GM04504 (cell line): ENCODE results near the gene TNPO2.
"Not testable (repeated sequence)": the region's sequence is repeated elsewhere in the genome, so short reads cannot be mapped to it uniquely, and the experiment has no call there.

Experiments
- DNase-seq: peaks from one replicate; pipeline ENCODE4 v3.0.0-alpha.2; 2012; ENCODE audit warnings: low read depth

TNPO2 gene

DNA sequence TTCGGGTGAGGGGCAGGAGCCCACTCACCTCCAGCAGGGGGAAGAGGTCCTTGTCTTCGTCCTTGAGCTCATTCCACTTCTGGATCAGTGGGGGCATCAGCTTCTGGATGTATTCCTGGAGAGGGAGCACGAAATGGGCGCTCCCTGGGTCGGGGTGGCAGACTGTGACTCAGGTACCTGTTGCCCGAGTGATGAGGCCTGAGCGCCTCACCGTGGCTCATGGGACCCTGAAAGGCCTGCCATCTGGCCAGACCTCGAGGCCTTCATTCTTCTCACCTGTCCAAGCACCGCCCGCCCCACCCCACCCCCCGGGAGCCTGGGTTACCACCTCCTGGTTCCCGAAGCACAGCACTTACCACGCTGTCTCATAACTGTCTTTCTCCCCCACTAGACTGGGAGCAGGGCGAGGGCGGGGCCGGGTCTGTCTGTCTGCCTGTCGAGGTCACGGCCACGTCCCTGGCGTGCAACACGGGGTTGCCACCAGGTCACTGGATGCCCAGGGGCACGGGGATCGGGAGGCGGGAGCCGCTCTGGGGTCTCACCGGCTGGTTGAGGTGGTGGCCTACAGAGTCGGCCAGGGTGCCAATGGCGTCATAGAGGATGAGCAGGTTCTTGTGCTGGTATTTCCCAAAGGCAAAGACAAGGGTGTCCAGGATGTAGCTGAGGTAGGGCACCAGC, 17.9 kb downstream of the TNPO2 start:
- DNase-seq: no peak

DNA sequence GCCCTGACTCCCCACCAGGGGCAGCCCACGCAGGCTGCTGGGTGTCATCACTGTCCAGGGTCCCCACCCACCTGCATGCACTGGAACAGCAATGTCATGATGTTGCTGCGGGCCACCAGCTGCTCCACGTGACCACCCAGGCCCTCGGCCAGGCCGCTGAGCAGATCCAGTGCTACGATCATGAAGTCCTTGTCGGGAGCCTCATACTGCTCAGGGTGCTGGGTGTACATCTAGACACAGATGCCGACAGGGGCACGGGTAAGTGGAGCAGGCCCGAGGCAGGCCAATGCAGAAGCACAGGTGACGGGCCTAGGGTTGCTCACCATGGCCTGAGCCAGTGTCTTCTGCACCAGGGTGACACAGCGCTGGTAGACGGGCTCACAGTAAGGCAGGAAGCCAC, 18.6 kb downstream of the TNPO2 start:
- no peak for DNase-seq

DNA sequence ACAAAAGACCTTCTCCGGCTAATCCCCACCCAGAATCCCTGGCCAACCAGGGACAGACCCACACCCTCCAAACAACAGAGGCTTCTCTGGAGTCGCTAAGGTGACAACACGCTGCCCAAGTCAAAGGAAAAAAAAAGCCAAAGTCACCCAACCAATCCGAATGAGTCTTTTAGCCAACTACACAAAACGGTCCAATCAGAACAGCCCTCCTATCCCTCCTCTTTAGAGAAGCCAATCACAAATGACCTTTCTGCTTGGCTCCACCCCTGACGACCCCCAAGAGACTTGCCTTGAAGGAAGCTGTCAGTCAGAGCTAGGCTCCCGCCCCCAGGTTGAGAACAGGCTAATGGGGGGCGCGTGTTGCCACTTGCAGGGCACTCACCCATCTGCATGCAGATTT, 20.7 kb downstream of the TNPO2 start:
- DNase-seq: no peak

DNA sequence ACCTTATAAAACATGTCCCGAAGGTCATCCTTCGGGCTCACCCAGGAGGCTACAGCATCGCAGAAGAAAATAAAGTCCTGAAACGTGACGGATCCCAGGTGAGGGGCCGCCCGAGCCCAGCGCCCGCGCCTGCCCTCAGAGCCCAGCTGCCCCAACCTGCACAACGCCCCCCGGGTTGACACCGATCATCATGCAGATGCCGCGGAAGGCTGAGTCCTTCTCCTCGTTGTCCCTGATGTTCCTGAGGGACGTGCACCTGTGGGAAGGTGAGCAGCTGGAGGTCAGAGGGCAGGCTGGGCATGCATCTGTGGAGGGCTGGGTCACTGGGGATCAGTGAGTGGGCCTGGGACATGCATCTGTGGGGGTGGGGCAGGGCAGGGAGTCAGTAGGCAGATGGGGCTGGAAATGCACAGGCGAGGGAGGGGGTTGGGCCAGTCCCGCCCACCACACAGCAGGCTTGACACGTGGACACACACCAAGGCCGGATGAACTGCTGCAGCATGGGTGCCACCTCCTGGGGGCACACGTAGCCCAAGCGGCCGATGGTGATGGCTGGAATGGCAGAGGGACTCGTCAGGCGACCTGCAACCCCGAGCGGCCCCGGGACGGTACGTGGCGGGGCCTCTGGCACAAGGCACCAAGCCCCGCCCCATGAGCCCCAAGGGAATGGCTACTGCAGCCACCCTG, 22.0 kb downstream of the TNPO2 start:
- DNase-seq: no peak

DNA sequence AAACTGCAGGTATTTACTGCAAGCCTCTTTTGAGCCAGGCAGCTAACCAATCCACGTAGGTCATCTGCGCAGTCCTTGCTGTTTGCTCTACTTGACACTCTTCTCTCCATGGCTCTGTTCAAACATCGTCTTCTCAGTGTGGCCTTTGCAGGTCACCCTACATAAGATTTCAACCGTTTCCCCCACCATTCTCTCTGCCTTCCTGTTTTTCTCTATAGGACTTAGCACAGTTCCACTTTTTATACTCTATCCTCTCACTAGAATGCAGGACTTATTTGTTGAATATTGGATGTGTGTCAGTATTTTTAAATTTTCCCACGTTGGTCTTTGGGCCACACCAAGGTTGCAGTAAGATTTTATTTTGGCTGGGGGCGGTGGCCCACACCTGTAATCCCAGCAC, 25.6 kb downstream of the TNPO2 start:
- DNase-seq: no peak

DNA sequence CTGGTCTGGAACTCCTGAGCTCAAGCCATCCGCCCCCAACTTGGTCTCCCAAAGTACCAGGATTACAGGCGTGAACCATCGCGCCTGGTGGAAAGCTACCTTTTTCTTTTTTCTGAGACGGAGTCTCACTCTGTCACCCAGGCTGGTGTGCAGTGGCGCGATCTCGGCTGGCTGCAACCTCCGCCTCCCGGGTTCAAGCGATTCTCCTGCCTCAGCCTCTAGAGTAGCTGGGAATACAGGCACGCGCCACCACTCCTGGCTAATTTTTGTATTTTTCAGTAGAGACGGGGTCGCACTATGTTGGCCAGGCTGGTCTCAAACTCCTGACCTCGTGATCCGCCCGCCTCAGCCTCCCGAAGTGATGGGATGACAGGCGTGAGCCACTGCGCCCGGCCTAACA, 26.3 kb downstream of the TNPO2 start:
- not testable (repeated sequence) for DNase-seq

DNA sequence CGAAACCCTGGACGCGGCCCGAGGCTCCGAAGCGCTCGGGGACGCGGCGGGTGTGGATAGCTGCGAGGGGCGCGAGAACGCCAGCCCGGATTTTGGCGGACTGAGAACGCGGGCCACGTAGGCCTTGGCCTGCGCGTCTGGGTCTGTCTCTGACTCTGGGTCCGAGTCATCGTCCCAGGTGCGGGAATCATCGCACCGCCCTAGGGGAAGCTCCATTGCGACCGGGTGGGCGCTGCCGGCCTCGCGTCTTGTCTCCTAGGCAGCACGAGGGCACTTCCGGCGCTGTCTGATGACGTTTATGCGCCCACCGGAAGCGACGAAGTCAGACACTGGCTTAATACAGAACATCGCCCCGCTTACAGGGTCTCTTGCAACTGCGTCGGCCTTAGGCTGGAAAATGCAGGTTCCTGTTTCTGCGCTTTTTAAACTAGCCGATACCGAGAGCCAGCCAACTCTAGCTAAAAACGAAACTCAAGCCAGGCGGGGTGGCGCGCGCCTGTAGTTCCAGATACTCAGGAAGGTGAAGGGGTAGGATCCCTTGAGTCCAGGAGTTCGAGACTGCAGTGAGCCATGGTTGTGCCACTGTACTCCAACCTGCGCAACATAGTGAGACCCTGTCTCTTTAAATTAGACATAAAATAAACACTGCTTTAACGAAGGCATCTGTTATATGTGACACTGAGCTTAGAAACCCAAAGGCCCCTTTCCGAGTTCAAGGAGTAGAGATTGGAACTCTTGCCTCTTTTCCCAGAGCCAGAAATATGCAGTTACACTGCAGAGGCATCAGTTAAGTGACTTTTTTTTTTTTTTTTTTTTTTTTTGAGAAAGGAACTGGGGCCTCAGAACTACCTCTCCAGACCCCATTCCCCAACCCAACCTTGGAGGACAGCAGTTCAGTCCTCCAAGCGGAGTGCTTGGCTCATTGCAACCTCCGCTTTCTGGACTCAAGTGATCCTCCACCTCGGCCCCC, 27.1 kb downstream of the TNPO2 start, which contains the start of gene FBXW9:
FBXW9 (minus strand) TSS at position 266 of the 970 bp plus-strand sequence; CDS start at position 216, 50 bp downstream.
- DNase-seq: peak; percentile 87

DNA sequence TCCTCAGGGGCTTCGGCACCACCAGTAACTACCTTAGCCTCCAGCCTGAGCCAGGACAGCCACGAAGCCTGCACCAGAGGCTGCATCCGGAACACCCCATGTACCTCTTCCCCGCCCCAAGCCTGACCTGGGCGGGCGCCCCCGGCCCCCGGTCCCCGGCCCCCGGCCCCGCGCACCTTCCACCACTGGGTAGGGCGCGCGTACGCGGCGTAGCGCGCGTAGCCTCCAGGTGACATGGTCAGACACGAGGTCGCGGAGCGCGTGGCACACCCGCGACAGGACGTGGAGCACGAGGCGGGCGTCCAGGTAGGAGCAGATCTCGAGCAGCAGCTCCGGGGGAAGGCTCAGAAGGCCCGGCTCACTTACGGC, 27.8 kb downstream of the TNPO2 start:
- DNase-seq: no peak

DNA sequence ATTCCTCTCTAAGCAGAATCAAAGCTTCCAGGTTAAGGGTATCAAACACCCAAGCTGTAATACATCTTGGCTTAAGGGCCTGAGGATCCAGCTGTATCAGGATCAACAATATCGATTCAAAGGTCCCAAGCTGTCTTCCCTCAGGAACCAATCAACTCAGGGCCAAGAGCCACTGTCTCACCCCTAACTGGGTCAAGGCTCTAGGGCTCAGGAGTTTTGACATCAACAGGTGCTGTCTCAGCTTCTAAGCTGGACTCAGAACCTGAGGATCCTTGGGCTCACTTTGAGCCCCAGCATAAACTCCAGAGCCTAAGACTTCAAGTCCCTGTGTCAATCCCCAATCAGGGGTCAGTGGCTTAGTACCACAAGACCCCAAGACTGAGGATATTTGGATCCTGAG, 28.2 kb downstream of the TNPO2 start:
- DNase-seq: no peak

DNA sequence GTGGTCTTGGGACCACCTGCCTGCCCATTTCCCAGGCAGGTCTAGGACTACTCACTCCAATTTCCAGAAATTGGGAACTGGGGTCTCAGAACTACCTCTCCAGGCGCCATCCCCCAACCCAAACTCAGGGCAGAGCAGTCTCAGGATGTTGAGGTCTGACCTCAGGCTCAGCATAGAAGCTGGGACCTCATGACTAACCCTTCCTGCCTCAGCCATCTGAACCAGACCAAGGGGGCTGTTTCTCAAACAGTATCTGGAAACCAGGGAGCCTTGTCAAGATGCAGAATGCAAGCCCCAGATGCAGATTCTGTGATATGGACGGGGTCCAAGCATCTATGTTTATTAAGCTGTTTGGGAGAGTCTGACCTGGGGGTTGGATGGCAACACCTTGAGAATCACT, 28.6 kb downstream of the TNPO2 start:
- DNase-seq: no peak

DNA sequence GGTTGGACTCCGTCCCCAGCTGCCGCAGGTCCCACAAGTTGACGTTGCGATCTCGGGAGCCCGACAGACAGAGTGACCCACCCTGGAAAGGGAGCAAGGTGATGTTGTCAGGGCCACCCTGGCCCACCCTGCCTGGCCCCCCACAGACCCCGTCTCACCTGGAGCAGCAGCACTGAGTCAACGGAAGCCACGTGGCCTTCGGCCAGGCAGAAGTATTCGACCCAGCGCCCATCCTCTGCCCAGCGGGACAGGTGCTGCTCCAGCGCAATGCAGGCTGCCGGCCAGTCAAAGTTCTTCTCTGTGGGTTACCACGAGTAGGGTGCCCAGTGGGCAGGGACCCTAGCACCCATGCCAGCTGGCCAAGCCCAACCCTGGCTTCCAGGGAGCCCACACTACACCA, 29.1 kb downstream of the TNPO2 start:
- no peak for DNase-seq

DNA sequence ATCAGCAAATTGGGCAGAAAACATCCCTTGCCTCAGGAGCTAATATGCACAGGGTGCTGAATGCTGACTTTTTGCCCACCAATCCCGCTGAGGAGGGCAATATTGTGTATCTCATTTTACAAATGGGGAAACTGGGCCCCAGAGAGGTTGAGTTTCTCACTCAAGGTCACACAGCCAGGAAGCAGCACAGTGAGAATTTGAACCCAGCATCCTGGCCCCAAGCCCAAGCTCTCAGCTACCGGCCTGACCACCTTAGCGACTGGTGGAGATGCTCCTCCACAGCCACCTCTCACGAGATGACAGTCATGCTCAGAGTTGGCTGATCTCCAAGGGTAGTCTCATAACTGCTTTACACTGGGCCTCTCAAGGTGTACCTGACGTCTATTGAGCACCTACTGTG, 30.8 kb downstream of the TNPO2 start:
- no peak for DNase-seq

DNA sequence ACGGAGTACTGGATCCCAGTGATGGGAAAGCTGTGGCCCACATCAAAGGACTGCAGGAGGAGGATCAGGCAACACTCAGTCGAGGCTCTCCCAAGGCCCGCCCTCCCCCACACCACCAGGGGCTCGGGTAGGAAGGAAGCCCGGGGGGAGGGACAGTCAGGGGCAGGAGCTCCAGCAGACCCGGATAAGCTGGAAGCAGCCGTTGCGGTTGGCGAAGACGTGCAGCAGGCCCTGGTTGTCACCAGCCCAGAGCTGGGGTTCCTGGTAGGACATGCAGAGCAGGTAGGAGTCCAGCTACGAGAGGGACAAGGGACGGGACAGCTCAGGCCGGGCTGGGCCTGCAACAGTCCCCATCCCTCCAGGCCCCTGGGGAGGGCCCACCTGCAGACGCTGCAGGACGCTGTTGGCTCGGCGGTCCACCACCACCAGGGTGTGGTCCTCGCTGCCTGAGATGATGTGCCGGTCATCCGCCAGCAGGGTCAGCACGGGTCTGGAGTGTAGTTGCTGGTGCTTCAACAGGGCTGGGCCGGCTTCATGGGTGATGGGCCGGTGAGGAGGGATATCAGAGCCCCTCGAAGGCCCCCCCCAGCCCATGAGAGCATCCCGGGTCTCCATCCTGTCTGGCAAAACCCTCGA, 34.0 kb downstream of the TNPO2 start:
- no peak for DNase-seq

DNA sequence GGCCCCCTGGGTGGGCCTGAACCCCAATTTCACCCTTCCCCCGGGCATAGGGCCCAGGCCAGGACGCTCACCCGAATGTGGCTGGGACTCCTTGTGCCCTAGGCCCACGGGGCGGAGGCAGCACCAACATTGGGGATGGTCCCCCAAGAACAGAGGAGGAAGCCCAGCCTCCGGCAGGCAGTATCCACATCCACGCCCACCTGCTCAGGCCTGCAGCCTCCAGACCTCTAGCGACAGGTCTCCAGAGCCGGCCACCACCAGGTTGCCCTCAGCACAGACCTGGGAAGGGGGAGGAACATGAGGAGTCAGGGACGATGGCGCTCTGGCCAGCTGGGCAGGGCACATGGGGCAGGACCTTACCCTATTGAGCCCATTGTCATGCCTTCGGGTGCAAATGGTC, 34.7 kb downstream of the TNPO2 start:
- DNase-seq: no peak

DNA sequence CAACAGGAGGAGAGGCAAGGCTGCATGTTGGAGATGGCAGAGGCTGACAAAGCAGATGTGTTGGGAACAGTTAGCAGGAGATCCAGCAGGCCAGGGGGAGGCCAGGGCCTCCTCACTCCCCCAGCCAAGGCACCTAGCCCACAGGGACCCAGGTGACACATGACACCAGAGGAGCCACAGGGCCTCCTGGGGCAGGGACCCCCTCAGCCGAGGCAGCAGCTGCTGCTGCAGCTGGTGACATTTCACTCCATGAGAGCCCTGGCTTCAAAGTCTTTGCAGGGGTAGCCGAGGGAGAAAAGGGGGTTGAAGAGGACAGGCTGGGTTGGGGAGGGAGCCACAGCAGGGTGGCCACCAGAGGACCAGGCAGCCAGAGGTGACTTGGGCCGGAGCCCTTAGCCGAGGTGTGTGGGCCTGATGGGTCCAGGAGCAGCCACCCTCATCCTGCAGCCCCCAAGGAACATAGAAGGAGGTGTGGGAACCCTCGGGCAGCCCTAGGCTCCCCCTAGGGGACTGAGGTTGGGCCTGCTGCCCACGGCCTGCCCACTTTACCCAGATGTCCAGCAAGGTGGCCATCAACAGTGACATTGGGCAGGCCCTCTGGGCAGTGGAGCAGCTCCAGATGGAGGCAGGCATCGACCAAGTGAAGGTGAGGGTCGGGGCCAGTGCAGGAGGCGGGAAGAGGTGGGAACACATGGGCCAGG, 36.1 kb downstream of the TNPO2 start, which contains the start of gene GNG14:
GNG14 (plus strand) TSS at position 503 of the 701 bp plus-strand sequence; CDS start at position 554, 51 bp downstream.
- DNase-seq: no peak

DNA sequence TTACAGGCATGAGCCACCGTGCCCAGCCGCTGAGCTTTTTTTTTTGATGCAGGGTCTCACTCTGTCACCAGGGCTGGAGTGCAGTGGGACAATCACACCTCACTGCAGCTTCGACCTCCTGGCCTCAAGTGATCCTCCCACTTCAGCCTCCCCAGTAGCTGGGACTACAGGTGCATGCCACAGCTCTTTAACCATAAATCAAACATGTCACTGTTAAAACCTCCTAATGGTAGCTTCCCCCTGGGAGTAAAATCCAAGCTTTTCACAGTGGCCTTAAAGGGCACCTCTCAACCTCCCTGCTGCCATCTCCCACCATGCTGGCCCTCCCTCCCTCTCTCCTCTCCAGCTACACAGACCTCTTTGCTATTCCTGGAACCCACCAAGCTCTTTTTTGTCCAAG, 37.9 kb downstream of the TNPO2 start:
- DNase-seq: no peak

DNA sequence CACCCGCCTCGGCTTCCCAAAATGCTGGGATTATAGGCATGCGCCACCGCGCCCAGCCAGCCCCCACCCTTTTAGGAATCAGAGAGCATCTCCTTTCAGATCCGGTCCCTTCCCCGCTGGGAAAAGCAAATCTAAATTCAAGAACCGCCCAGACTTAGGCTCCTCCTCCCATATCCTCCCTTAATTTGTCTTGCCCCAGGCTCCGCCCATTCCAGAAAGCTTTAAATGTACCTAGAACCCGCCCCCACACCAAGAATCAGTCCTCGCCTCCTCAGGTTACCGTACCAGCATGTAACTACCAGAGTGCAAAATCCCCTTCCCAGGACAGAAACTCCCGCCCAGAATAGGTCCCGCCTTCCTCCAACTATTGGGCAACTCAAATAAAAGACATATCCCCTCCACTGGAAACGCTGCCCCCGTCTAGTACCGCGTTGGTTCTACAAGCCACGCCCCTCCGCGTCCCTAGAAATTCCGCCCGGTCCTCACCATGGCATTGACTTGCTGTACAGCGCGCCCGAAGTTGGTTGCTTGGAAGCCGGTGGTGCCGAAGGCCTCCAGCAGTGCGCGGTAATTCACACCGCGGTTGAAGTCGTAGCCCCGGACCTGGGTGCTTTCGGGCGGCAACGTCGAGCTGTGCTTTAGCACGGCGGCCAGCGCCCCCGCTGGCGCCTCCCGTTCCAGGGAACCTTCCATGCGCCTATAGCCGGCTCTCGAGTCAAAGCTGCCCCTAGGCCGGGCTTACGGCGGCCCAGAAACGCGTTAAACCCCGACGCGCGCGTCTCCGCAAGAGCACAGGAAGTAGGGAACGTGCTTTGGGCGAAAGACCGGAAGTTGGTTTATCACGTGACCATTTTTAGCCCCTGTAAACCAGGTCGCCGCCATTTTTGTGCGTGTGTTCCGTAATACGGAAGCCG, 42.4 kb downstream of the TNPO2 start, which contains the start of gene DHPS:
DHPS (minus strand) TSS at position 807 of the 914 bp plus-strand sequence; CDS start at position 693, 114 bp downstream.
- DNase-seq: peak; percentile 95

DNA sequence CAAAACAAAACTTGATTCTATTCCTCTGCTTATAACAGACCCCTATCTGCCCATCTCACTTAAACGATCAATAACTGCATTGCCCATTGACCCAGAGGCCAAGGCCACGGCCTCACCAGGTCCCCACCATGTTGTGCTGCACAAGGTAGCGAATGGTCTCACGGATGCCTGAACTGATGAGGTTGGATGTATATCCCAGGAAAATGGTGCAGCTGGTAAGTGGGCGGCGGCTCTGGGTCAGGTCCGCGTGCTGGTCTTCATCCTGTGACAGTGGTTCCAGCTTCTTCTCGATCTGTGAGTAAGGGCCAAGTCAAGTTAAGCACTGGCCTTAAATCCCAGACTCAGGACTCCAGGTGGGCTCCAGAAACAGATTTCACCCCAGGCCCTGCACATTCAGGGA, 43.7 kb downstream of the TNPO2 start:
- DNase-seq: no peak

DNA sequence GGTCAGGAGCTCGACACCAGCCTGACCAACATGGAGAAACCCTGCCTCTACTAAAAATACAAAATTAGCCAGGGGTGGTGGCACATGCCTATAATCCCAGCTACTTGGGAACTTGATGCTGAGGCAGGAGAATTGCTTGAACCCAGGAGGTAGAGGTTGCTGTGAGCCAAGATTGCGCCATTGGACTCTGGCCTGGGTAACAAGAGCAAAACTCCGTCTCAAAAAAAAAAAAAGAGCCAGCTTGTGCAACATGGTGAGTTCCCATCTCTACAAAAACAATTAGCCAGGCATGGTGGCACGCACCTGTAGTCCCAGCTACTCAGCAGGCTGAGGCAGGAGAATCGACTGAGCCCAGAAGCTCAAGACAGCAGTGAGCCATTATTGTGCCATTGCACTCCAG, 45.7 kb downstream of the TNPO2 start:
- not testable (repeated sequence) for DNase-seq

DNA sequence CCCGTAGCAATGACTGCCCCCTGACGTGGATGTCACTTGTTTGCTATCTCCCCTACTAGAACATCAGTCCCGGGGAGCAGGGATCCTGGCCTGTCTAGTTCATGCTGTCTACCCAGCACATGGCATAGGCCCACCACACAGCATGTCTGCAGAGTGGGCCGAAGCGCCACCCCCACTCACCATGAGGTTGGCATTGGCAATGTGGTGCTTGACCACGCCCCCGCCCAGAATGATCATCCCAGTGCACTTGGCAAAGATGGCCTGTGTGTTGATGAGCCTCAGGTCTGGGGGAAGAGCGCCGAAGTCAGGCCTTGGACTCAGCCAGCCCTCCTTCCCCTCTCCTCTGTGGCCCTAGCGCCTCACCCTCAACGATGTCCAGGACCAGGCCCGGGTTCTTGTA, 46.8 kb downstream of the TNPO2 start:
- no peak for DNase-seq
